MM.1S (cell line): ENCODE data around the gene PTCSC3.

ENCODE experiments used
- EZH2 ChIP-seq: fragments of 300-600 bp; sonication (generic); optimal IDR thresholded peaks from 2 replicates; pipeline ENCODE3; 2017; ENCODE audit warnings: low read depth, mild to moderate bottlenecking, antibody characterized with exemption, low read length, mixed read lengths
- EZH2phosphoT487 ChIP-seq: fragments of 300-600 bp; sonication (generic); IDR thresholded peaks from 2 replicates; pipeline ENCODE4 v1.6.1; 2018; ENCODE audit warnings: antibody characterized with exemption, low read length
- TF ChIP-seq, protein P1 (sequence below): fragments of 300-600 bp; sonication (generic); IDR thresholded peaks from 2 replicates; pipeline ENCODE4 v1.5.1; 2016; ENCODE audit warnings: antibody characterized with exemption, low read length, mixed read lengths

DNA sequence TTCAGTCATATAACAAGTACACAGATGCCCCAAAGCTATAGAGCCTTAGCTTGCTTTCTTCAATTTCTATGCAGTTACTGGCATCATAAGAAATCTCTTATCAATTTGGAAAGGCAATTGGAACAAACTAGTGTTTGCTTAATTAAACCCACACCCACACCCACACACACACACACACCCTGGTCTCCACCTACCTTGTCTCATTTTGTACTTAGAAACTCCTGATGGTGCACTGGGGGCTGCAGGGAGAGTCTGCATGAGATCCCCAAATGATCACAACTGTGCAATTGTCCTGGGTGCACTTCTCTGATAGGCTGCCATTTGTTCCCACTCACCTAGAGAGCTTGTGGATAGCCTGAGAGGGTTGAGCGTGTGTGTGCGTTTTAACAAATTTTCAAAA is 40.5 kb upstream of the PTCSC3 start:
- TF ChIP-seq, protein P1, sequence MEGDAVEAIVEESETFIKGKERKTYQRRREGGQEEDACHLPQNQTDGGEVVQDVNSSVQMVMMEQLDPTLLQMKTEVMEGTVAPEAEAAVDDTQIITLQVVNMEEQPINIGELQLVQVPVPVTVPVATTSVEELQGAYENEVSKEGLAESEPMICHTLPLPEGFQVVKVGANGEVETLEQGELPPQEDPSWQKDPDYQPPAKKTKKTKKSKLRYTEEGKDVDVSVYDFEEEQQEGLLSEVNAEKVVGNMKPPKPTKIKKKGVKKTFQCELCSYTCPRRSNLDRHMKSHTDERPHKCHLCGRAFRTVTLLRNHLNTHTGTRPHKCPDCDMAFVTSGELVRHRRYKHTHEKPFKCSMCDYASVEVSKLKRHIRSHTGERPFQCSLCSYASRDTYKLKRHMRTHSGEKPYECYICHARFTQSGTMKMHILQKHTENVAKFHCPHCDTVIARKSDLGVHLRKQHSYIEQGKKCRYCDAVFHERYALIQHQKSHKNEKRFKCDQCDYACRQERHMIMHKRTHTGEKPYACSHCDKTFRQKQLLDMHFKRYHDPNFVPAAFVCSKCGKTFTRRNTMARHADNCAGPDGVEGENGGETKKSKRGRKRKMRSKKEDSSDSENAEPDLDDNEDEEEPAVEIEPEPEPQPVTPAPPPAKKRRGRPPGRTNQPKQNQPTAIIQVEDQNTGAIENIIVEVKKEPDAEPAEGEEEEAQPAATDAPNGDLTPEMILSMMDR: no peak
- TF ChIP-seq EZH2phosphoT487: no peak
- TF ChIP-seq EZH2: no peak
